Retinal pigment epithelial cell (primary cell): ENCODE measurements around the gene ATN1.
A peak's percentile ranks its signal among the peaks of the same experiment; 100 is the strongest.

Experiments
- DNase-seq: peaks from one replicate; pipeline ENCODE4 v3.0.0-alpha.2; 2010; ENCODE audit warnings: low read depth
- H3K4me3 ChIP-seq: 2 replicates; pipeline ENCODE4 v1.5.1; 2011; ENCODE audit warnings: mild to moderate bottlenecking, low read length, control low read depth, moderate library complexity
- TF ChIP-seq, protein P1 (sequence below): conservative IDR thresholded peaks from 2 replicates; pipeline ENCODE4 v1.5.1; 2011; ENCODE audit warnings: low read depth, low read length, control low read depth, inconsistent platforms

ATN1 gene

DNA sequence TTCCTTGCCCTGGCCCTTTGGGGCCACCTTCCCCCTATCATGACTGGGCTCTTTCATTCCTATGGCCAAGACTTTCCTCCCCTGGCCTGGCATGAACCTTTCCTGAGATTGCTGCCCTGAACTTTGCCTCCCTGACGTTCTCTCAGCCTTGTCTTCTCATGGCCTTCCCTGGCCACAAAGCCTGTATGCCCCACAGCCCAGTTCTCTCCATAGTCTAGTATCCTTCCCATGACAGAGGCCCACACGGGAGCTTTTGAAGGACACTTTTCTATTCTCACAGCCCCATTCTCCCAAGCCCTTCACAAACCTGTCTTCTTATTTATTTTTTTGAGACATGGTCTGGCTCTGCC is 11.4 kb downstream of the ATN1 start:
- DNase-seq = no peak
- TF ChIP-seq, protein P1, sequence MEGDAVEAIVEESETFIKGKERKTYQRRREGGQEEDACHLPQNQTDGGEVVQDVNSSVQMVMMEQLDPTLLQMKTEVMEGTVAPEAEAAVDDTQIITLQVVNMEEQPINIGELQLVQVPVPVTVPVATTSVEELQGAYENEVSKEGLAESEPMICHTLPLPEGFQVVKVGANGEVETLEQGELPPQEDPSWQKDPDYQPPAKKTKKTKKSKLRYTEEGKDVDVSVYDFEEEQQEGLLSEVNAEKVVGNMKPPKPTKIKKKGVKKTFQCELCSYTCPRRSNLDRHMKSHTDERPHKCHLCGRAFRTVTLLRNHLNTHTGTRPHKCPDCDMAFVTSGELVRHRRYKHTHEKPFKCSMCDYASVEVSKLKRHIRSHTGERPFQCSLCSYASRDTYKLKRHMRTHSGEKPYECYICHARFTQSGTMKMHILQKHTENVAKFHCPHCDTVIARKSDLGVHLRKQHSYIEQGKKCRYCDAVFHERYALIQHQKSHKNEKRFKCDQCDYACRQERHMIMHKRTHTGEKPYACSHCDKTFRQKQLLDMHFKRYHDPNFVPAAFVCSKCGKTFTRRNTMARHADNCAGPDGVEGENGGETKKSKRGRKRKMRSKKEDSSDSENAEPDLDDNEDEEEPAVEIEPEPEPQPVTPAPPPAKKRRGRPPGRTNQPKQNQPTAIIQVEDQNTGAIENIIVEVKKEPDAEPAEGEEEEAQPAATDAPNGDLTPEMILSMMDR = no peak
- H3K4me3 ChIP-seq = no peak overlapping the region

DNA sequence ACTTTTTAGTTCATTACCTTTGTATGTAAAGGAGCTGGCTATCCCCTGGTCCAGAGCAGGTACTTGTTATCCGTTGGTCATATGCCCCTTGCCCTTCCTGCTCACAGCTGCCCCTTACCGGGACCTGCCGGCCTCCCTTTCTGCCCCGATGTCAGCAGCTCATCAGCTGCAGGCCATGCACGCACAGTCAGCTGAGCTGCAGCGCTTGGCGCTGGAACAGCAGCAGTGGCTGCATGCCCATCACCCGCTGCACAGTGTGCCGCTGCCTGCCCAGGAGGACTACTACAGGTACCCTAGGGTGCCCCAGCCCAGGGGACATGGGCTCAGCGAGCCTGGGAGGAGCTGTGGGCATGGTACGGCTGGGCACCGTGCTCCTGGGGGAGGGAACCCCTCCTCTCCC is 13.5 kb downstream of the ATN1 start:
- no peak overlapping the region for H3K4me3 ChIP-seq
- TF ChIP-seq, protein P1 = no peak
- DNase-seq = no peak

DNA sequence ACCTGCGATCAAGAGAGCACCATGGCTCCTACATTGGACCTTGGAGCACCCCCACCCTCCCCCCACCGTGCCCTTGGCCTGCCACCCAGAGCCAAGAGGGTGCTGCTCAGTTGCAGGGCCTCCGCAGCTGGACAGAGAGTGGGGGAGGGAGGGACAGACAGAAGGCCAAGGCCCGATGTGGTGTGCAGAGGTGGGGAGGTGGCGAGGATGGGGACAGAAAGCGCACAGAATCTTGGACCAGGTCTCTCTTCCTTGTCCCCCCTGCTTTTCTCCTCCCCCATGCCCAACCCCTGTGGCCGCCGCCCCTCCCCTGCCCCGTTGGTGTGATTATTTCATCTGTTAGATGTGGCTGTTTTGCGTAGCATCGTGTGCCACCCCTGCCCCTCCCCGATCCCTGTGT is 14.0 kb downstream of the ATN1 start:
- TF ChIP-seq, protein P1 = no peak
- no peak overlapping the region for H3K4me3 ChIP-seq
- no peak for DNase-seq

DNA sequence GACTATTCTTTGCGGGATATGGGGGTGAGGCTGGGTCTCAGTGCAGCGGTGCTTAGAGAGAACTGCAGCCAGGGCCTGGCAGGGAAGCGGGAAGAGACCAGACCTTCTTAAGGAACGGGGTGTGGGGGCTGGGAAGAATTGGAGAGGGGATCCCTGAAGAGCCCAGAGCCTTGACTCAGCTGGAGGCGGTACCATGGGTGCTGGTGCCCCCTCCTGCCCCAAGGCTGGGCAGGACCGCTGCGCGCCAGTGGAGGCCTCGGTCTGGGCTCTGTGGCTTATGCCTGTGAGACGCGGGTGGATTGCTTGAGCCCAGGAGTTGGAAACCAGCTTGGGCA is 14.5 kb downstream of the ATN1 start:
- DNase-seq = no peak
- TF ChIP-seq, protein P1 = no peak
- no peak overlapping the region for H3K4me3 ChIP-seq

DNA sequence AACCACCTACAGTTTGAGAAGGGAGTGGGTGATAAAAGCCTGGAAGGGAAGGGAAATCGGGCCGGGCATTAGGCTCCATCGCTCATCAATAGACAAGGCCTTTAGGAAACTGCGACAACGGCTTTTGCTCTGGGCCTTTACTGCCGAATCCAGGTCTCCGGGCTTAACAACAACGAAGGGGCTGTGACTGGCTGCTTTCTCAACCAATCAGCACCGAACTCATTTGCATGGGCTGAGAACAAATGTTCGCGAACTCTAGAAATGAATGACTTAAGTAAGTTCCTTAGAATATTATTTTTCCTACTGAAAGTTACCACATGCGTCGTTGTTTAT is 15.6 kb downstream of the ATN1 start:
- peak; percentile 83 for DNase-seq
- TF ChIP-seq, protein P1 = no peak
- H3K4me3 ChIP-seq = no peak overlapping the region

DNA sequence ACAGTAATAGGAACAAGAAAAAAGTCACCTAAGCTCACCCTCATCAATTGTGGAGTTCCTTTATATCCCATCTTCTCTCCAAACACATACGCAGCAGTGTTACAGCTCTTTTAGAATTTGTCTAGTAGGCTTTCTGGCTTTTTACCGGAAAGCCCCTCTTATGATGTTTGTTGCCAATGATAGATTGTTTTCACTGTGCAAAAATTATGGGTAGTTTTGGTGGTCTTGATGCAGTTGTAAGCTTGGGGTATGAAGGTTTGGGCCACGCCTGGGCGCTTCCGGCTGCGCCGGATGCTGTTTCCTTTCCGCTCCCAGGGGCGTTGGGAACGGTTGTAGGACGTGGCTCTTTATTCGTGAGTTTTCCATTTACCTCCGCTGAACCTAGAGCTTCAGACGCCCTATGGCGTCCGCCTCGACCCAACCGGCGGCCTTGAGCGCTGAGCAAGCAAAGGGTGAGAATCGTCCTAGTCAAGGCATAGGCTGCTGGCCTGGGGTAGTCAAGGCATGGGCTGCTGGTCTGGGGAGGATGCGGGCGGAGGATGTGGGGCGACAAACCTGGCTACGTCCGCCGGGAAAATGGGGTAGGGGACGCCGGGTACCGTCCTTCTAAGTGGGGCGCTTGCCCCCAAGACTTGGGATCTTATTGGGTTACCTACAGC is 16.1 kb downstream of the ATN1 start, which contains the start of the genes C12orf57 and RNU7-1:
C12orf57 (plus strand) TSS at position 301 of the 659 bp plus-strand sequence; CDS start at position 401, 100 bp downstream.
RNU7-1 (plus strand) TSS at position 95 of the 659 bp plus-strand sequence.
- DNase-seq = peak; percentile 85
- peak within 1 kb of the TSS; percentile 69 for H3K4me3 ChIP-seq
- TF ChIP-seq, protein P1 = no peak

DNA sequence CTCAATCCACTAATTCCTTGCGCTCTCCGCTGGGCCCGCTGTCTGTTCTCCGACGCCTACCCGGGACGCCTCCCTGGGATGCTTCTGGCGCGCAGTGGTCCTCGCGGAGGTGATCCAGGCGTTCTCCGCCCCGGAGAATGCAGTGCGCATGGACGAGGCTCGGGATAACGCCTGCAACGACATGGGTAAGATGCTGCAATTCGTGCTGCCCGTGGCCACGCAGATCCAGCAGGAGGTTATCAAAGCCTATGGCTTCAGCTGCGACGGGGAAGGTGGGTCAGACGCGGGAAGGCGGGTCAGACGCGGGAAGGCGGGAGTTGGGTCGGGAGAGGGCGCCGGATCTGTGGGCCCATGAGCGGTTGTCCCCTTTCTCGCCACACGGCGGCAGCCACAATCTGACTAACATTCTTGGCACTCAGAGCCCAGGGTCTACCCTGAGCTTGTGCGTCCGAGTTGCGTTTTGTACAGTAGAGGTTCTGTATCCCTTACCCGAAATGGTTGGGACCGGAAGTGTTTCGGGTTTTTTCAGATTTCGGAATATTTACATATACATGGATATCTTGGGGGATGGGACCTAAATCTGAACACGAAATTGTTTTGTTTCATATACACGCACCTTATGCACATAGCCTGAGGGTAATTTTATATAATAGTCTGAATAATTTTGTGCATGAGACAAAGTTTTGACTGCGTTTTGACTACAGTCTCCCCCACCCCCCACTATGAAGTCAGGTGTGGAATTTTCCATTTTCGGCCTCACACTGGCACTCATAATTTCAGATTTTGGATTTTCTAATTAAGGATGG is 16.8 kb downstream of the ATN1 start:
- DNase-seq = no peak
- H3K4me3 ChIP-seq = peak overlapping the region; percentile 69

More for the DNA sequence above, 16.8 kb downstream of the ATN1 start:
- TF ChIP-seq, protein P1 = peak; percentile 79
